CD4-positive, alpha-beta T cell (primary cell): ENCODE measurements around the gene WASF3. TPM values are rescaled to one million over a fixed set of nuclear protein-coding genes. Genes with fewer than 3 reads are reported as not detected.

ENCODE experiments used
- ATAC-seq: fragments of 200-7000 bp; cut with Tn5 transposase; one replicate; pipeline ENCODE4 v1.10.0; 2022; ENCODE audit warnings: mild to moderate bottlenecking; ENCODE audit not compliant: poor library complexity
- CTCF ChIA-PET: fragments of 350-600 bp; sonication (Branson Sonifier 250); formaldehyde crosslinking; loops from one replicate; lab custom pipeline; 2021; ENCODE audit warnings: antibody characterized with exemption, inconsistent platforms; lab: Charles Lee
- POLR2A ChIA-PET: fragments of 350-600 bp; sonication (Branson Sonifier 250); formaldehyde crosslinking; loops from one replicate; lab custom pipeline; 2021; ENCODE audit warnings: antibody characterized with exemption, inconsistent platforms; lab: Charles Lee
- DNase-seq, 14 experiments: peaks; one replicate each; pipeline ENCODE4 v3.0.0-alpha.2; 2013 to 2020; ENCODE audit warnings: mixed read lengths in 2 of 14
- H3K27ac ChIP-seq, 2 donors: one replicate each; pipeline versions ENCODE4 v1.5.1 to v1.7.0; 2013; ENCODE audit warnings: low read length in 2 of 2, low read depth in 1 of 2, mild to moderate bottlenecking in 1 of 2
- H3K27me3 ChIP-seq, 2 experiments: 1 replicate in 1 of 2; 2 replicates in 1 of 2; pipeline versions ENCODE4 v1.6.1 to v1.7.0; 2013; ENCODE audit warnings: low read length in 2 of 2, control low read depth in 1 of 2, mild to moderate bottlenecking in 1 of 2, moderate library complexity in 1 of 2; ENCODE audit not compliant: insufficient read depth in 2 of 2, control insufficient read depth in 1 of 2
- H3K36me3 ChIP-seq: one replicate; pipeline ENCODE4 v1.6.1; 2013; ENCODE audit warnings: low read length, control low read depth; ENCODE audit not compliant: insufficient read depth
- H3K4me1 ChIP-seq: one replicate; pipeline ENCODE4 v1.6.1; 2013; ENCODE audit warnings: low read length, control low read depth; ENCODE audit not compliant: insufficient read depth
- H3K4me3 ChIP-seq: one replicate; pipeline ENCODE4 v1.5.1; 2013; ENCODE audit warnings: mild to moderate bottlenecking, low read length, moderate library complexity
- H3K9me3 ChIP-seq, 2 experiments: 1 replicate in 1 of 2; 2 replicates in 1 of 2; pipeline versions ENCODE4 v1.6.1 to v1.7.0; 2013; ENCODE audit warnings: low read length in 2 of 2, mild to moderate bottlenecking in 2 of 2, control low read depth in 1 of 2, moderate library complexity in 1 of 2; ENCODE audit not compliant: control insufficient read depth in 1 of 2, insufficient read depth in 1 of 2
- H3K27ac Mint-ChIP-seq: one replicate; pipeline ENCODE4 v1.8.0; 2020; ENCODE audit warnings: mixed read lengths
- H3K27me3 Mint-ChIP-seq: one replicate; pipeline ENCODE4 v1.8.0; 2021; ENCODE audit warnings: mixed read lengths
- H3K36me3 Mint-ChIP-seq: one replicate; pipeline ENCODE4 v1.8.0; 2021; ENCODE audit warnings: low read depth, mixed read lengths
- H3K4me1 Mint-ChIP-seq: one replicate; pipeline ENCODE4 v1.8.0; 2021; ENCODE audit warnings: low read depth, mixed read lengths
- H3K4me3 Mint-ChIP-seq: one replicate; pipeline ENCODE4 v1.8.0; 2020; ENCODE audit warnings: mild to moderate bottlenecking, mixed read lengths
- H3K9me3 Mint-ChIP-seq: one replicate; pipeline ENCODE4 v1.8.0; 2020; ENCODE audit warnings: mixed read lengths
- intact Hi-C, 2 experiments: fragments of 100-400 bp; cut with DNase I in 1 of 2; cut with micrococcal nuclease in 1 of 2; formaldehyde crosslinking; loops; one replicate each; pipeline versions ENCODE4 v1.15.1 to v1.9.0; 2023 to 2025; cut with DNase I, micrococcal nuclease
- total RNA-seq, 174 experiments: library from RNA in 2 of 174; stranded (reverse) in 2 of 174; gene quantifications; one replicate each; pipeline ENCODE4 v1.2.3 and lab custom pipeline; 2021 to 2026
- TF ChIP-seq, protein P1 (sequence below): fragments of 200-600 bp; IDR thresholded peaks from one replicate; pipeline ENCODE4 v1.8.0; 2022; ENCODE audit warnings: antibody characterized with exemption, mild to moderate bottlenecking

Gene WASF3
- total RNA-seq, 2 experiments from 2014 or later = 0.08 TPM; not detected in 1

DNA sequence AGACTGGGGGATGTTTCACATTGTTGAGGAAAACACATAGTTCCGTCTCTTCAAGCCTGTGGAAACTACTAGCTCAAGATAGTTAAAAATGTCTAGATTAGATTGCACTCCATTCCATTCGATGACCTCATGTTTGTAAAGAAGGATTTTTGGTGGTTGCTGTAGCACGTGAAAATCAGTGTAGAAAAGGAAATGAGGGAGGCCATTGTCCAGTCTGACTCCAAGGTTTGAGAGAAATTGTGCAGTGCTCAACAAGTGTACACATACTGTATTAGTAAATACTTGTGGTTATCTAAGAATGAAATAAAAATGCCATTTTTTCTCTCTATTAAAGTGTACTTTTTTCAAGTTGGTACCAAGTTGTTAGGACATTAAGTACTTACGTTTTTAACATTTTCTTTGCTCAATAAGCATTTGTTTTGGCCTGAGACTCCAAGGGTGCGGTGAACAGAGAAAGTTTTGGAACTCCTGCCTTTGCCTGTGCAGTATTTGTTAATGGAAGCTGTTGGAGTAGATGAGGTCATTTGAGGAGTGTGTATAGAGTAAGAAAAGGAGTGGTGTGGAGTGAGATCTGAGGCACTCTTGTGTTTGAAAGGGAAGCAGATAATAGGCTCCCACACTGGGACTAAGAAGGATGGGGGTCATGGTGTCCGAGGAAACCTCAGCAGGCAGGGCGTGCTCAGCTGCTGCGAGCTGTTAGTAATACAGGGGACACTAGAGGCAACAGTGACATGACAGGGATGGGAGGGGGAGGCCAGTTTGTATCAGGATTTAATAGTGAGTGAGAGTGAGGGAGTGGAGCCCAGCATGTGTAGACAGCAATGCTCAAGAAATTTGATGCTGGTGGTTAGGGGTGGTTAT is 4.4 kb downstream of the WASF3 start:
- POLR2A ChIA-PET = no interaction called here
- CTCF ChIA-PET = no interaction called here
- TF ChIP-seq, protein P1, sequence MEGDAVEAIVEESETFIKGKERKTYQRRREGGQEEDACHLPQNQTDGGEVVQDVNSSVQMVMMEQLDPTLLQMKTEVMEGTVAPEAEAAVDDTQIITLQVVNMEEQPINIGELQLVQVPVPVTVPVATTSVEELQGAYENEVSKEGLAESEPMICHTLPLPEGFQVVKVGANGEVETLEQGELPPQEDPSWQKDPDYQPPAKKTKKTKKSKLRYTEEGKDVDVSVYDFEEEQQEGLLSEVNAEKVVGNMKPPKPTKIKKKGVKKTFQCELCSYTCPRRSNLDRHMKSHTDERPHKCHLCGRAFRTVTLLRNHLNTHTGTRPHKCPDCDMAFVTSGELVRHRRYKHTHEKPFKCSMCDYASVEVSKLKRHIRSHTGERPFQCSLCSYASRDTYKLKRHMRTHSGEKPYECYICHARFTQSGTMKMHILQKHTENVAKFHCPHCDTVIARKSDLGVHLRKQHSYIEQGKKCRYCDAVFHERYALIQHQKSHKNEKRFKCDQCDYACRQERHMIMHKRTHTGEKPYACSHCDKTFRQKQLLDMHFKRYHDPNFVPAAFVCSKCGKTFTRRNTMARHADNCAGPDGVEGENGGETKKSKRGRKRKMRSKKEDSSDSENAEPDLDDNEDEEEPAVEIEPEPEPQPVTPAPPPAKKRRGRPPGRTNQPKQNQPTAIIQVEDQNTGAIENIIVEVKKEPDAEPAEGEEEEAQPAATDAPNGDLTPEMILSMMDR = no peak
- peaks cover 0 to 3% of the 10 kb centered on the region in 2 experiments for H3K9me3 ChIP-seq
- H3K9me3 Mint-ChIP-seq = no peaks in the 10 kb centered on the region
- DNase-seq = no peak
- no peak for ATAC-seq
- H3K36me3 ChIP-seq = no peaks in the 10 kb centered on the region
- H3K27me3 Mint-ChIP-seq = peaks cover 46% of the 10 kb centered on the region
- no peak overlapping the region for H3K4me3 ChIP-seq
- intact Hi-C loops = no loop called here
- H3K27me3 ChIP-seq = peaks cover 22 to 55% of the 10 kb centered on the region in 2 experiments
- H3K27ac ChIP-seq = no peak overlapping the region
- peaks cover 4% of the 10 kb centered on the region for H3K4me1 ChIP-seq
- peaks cover 14% of the 10 kb centered on the region for H3K4me1 Mint-ChIP-seq
- no peak overlapping the region for H3K4me3 Mint-ChIP-seq
- no peaks in the 10 kb centered on the region for H3K36me3 Mint-ChIP-seq
- no peak overlapping the region for H3K27ac Mint-ChIP-seq

DNA sequence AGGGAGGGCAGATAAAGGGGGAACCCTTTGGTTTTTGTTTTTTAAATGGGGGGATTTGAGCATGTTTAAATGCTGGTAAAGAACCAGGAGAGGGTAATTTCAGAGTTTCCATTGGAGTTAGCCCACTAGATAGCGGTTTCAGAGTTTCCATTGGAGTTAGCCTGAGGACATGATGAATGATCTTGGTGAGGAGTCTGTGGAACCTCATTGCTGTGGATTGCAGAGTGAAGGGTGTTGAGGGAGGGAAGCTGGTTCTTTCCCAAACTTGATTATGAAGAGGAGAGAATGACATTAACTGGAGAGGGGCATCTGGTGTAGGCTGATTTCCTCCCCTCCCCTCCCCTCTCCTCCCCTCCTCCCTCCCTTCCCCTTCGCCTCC is 5.0 kb downstream of the WASF3 start:
- Histone ChIP-seq H3K4me3 (no peak overlapping the region), H3K27ac (no peak overlapping the region), H3K36me3 (no peaks in the 10 kb centered on the region), H3K27me3 (peaks cover 20 to 50% of the 10 kb centered on the region in 2 experiments), H3K4me1 (peaks cover 4% of the 10 kb centered on the region), H3K9me3 (peaks cover 0 to 3% of the 10 kb centered on the region in 2 experiments)
- no peak overlapping the region for H3K4me3 Mint-ChIP-seq
- POLR2A ChIA-PET = no interaction called here
- peaks cover 42% of the 10 kb centered on the region for H3K27me3 Mint-ChIP-seq
- CTCF ChIA-PET = no interaction called here
- H3K36me3 Mint-ChIP-seq = no peaks in the 10 kb centered on the region
- TF ChIP-seq, protein P1 = no peak
- intact Hi-C loops = no loop called here
- H3K4me1 Mint-ChIP-seq = peaks cover 11% of the 10 kb centered on the region
- no peak for DNase-seq
- H3K9me3 Mint-ChIP-seq = no peaks in the 10 kb centered on the region
- H3K27ac Mint-ChIP-seq = no peak overlapping the region
- no peak for ATAC-seq

DNA sequence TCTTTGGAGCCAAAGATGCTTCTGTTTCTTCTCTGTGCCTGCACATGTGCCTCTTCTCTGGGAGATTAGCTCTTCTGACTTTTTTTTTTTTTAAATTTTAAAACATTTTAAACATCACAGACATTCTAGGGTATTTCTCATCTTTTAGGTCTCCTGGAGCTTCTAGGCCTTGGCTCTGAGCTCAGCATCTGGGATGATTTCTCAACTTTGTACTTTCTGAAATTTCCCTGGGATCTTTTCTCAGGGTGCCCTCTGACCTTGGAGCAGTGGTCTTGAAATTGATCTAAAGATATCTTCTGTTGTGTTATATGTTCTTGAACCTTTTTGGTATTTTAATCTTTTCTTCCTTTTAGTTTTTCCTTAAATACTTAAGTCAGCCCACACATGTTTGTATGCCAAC is 6.2 kb downstream of the WASF3 start:
- Mint-ChIP-seq H3K27me3 (peaks cover 46% of the 10 kb centered on the region), H3K4me3 (no peak overlapping the region), H3K27ac (no peak overlapping the region), H3K36me3 (no peaks in the 10 kb centered on the region), H3K9me3 (no peaks in the 10 kb centered on the region), H3K4me1 (peaks cover 7% of the 10 kb centered on the region)
- Histone ChIP-seq H3K4me3 (no peak overlapping the region), H3K36me3 (no peaks in the 10 kb centered on the region), H3K9me3 (peaks cover 0 to 3% of the 10 kb centered on the region in 2 experiments), H3K4me1 (no peaks in the 10 kb centered on the region), H3K27ac (no peak overlapping the region), H3K27me3 (peaks cover 17 to 45% of the 10 kb centered on the region in 2 experiments)
- ATAC-seq (no peak), DNase-seq (no peak)
- POLR2A ChIA-PET = no interaction called here
- CTCF ChIA-PET = no interaction called here
- intact Hi-C loops = no loop called here
- TF ChIP-seq, protein P1 = no peak
